HG03342 (cell line): ENCODE measurements around the gene SVIL.
"Not testable (repeated sequence)": the region's sequence is repeated elsewhere in the genome, so short reads cannot be mapped to it uniquely, and the experiment has no call there.

Experiments
- ATAC-seq: cut with Tn5 transposase; IDR thresholded peaks from one replicate; pipeline ENCODE4 v1.9.1; 2021; ENCODE audit warnings: mild to moderate bottlenecking, moderate library complexity; ENCODE audit not compliant: unreplicated experiment

The SVIL gene

GRCh38 chr10:29623797-29624196 lies 11.0 kb downstream of the SVIL start:
- ATAC-seq, result no peak

GRCh38 chr10:29622382-29622922 lies 12.3 kb downstream of the SVIL start:
- ATAC-seq, result no peak

DNA sequence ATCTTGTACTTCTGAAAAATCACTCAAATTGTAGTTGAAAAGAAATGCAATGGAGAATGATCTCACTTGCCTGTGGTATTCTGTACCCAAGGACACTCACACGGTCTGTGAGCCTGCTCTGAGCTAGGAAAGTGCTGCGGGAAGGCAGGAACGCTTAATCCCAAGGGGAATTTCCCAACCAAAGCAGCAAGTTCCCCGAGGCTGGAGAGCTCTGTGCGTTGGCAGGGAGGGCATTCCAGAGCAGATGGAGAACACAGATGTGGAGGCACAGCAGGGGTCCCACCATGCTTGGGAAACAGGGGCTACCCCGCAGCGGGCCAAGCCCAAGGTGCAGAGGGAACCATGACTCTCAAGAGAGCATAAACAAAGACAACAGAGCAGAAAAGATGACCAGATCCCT lies 13.6 kb downstream of the SVIL start:
- ATAC-seq, result no peak

DNA sequence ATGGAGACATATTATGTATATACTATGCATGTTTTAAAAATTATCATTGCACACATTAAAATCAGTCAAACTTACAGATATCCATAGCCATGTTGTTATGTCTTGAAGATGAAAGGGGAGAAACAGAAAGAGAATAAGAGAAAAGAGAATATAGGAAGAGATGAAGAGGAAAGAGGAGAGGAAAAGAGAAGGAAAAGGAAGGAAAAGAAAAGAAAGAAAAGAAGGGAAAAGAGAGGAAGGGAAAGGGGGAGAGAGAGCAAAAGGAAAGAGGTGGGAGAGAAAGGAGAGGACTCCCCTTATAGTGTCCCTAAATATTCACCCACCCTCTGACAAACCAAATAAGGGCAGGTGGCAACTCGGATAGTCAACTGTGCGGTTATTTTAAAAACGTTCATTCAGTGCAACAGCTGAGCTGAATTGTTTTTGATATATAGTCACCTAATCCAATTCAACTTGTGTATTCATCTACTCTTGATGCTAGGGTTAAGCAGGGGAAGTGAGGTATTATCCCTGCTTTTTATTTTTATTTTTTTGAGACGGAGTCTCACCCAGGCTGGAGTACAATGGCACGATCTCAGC lies 14.6 kb downstream of the SVIL start:
- ATAC-seq, result no peak

- no peak for ATAC-seq
Observed at GRCh38 chr10:29619241-29619669, 15.5 kb downstream of the SVIL start.

- ATAC-seq, result no peak
Observed at GRCh38 chr10:29618341-29619171, 16.2 kb downstream of the SVIL start.

DNA sequence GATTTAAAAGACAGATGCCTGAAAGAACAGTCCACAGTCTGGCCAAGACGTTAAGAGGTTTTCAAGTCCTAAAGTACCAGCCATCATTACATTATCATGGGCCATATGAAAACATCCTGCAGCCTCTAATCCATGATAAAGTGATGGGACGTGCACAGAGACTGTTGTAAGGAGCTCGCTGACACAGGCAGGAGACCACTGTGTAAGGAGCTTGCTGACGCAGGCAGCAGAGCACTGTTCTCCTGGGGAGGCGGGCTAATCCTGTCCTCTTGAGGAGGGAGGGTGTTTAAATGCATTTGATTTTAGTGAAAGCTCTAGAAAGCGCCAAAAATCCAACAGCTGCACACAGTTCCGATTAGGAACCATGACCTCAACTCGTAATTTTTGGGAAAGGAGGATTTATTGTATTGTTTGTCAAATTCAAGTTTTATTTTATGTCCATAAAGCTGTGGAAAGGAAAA lies 16.9 kb downstream of the SVIL start:
- no peak for ATAC-seq

DNA sequence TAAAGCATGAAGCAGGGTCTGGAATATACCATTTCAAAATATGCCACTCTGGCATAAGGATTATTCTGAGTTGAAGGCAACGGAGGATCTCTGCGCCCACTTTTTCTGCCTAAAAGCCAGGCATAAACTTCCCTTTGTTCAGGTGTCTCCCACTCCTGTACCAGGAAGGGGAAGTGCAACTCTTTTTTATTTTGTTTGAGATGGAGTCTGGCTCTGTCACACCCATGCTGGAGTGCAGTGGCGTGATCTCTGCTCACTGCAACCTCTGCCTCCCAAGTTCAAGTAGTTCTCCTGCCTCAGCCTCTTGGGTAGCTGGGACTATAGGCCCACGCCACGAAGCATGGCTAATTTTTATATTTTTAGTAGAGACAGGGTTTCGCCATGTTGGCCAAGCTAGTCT lies 18.2 kb downstream of the SVIL start:
- no peak for ATAC-seq

GRCh38 chr10:29615195-29615594 lies 19.6 kb downstream of the SVIL start:
- no peak for ATAC-seq

- not testable (repeated sequence) for ATAC-seq
Observed at GRCh38 chr10:29614289-29614688, 20.5 kb downstream of the SVIL start.

DNA sequence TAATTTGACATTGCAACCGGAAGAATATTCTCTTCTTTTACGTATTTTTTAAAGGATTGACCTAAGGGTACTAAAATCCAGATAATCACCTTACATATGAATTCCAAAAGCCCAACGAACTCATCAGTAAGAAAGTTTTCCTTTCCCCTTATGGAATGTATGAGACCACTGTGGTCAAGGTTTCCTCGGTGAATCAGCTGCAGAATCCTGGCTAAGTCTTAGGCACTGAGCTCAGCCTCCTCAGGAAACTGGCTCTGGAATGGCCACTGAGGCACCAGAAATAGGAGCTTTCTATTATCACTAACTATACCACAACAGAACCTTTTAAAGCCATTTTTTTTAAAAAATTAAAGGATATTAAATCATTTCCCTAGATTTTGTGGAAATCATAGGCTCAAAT lies 21.0 kb downstream of the SVIL start:
- ATAC-seq, result no peak

DNA sequence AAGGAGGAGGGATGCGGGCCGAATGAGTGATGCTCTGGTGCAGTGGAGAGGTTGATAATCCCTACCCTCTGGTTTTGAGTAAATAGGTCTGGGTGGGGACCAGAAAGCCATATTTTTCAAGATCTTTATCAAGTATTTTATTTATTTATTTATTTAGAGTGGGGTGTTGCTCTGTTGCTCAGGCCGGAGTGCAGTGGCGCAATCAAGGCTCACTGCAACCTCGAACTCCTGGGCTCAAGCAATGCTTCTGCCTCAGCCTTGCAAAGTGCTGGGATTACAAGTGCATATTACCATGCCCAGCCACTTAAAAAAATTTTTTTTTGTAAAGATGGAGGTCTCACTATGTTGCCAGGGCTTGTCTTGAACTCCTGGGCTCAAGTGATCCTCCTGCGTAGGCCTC lies 21.6 kb downstream of the SVIL start:
- ATAC-seq, result no peak

GRCh38 chr10:29612657-29613056 lies 22.1 kb downstream of the SVIL start:
- ATAC-seq, result no peak

DNA sequence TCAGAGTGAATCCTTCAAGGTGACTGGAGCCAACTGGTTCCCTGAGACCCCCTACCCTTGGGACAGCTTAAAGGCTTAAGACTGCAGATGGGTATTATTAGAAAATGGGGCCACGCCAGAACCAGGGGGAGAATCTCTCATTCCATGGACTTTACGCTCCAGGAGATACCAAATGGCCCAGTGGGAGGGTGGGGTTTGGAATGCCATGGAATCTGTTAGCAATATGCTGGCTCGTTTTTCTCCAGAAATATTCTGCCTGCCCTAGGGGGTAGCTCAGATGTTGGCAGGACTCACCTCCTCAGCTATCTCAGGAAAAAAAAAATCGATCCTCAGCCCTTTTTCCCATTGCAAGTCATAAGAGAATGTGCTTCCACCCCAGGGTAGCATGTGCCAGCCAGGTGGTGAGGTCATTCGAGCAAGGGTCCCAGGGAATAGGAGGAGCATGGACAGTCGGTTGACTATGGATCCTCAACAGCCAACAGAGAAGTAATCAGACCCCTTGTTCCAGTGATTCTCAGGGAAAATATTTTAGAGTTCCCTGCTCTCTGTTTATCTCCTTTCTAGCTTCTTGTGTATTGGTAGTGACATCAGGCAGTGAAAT lies 22.9 kb downstream of the SVIL start:
- no peak for ATAC-seq

GRCh38 chr10:29610876-29611647 lies 23.7 kb downstream of the SVIL start:
- ATAC-seq, result no peak

DNA sequence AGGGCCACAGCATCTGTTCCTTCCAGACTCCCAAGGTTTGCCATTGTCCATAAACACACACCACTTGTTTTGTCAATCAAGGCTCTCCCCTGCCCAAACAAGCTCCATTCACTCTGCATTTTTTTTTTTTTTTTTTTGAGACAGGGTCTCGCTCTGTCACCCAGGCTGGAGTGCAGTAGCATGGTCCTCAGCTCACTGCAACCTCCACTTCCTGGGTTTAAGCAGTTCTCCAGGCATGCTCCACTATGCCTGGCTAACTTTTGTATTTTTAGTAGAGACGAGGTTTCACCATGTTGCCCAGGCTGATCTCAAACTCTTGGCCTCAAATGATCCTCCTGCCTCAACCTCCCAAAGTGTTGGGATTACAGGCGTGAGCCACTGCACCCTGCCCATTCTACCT lies 24.4 kb downstream of the SVIL start:
- not testable (repeated sequence) for ATAC-seq

- ATAC-seq, result no peak
Observed at GRCh38 chr10:29609696-29610095, 25.1 kb downstream of the SVIL start.

GRCh38 chr10:29608476-29609301 lies 26.1 kb downstream of the SVIL start:
- ATAC-seq, result no peak

DNA sequence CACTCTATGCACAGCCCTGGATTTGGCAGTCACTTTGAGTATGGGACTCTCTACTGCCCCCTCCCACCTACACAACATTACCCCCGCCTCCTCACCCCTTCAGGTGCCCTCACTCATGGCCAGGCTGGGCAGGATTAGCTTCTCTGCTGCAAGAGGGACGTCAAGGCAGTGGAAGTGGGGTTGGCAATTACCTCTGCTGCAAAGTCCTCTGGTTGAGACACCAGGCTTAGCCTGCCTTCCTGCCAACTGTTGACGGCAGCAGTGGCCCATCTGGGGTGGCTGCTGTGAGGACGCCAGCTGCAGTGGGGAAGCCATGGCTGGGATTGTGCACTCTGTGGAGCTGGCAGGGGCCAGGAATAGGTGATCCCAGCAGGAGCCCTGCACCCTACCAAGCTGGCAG lies 26.7 kb downstream of the SVIL start:
- ATAC-seq, result no peak

- no peak for ATAC-seq
Observed at GRCh38 chr10:29607576-29607975, 27.2 kb downstream of the SVIL start.
